Panc1 (cell line): ENCODE data around the gene ZBTB47. TPM values are rescaled to one million over a fixed set of nuclear protein-coding genes. Genes with fewer than 3 reads are reported as not detected.

Source experiments
- ATAC-seq: fragments of 200-7000 bp; cut with Tn5 transposase; 2 replicates; pipeline ENCODE4 v1.9.1; 2020; ENCODE audit warnings: mild to moderate bottlenecking, moderate library complexity
- BruUV-seq: library from RNA; stranded (reverse); fragments of 400-500 nt; replicated peaks from 2 replicates; lab custom pipeline; 2021; lab: Mats Ljungman, UMichigan
- CTCF ChIA-PET: fragments of 300-600 bp; sonication (Branson Sonifier 250); formaldehyde crosslinking; loops from one replicate; lab custom pipeline; 2022; ENCODE audit warnings: antibody characterized with exemption; lab: Charles Lee
- POLR2A ChIA-PET: fragments of 300-600 bp; sonication (Branson Sonifier 250); formaldehyde crosslinking; loops from one replicate; lab custom pipeline; 2022; ENCODE audit warnings: antibody characterized with exemption; lab: Charles Lee
- DNase-seq: peaks from one replicate; pipeline ENCODE4 v3.0.0-alpha.2; 2010; ENCODE audit warnings: low read depth, low spot score
- H3K27ac ChIP-seq: 2 replicates; pipeline ENCODE4 v1.5.1; 2011; ENCODE audit warnings: mild to moderate bottlenecking, low read length, inconsistent platforms
- H3K27me3 ChIP-seq: fragments of 200-500 bp; sonication (Bioruptor generic); 2 replicates; pipeline ENCODE4 v1.6.0; 2014; ENCODE audit warnings: low read length, inconsistent platforms; ENCODE audit not compliant: control insufficient read depth, insufficient read depth
- H3K36me3 ChIP-seq: fragments of 200-500 bp; sonication (Bioruptor generic); 2 replicates; pipeline ENCODE4 v1.5.1; 2014; ENCODE audit warnings: inconsistent platforms, mild to moderate bottlenecking, low read length, moderate library complexity; ENCODE audit not compliant: control insufficient read depth, insufficient read depth
- H3K4me1 ChIP-seq: 2 replicates; pipeline ENCODE4 v1.5.1; 2011; ENCODE audit warnings: inconsistent platforms, mild to moderate bottlenecking, low read length, moderate library complexity; ENCODE audit not compliant: control insufficient read depth, insufficient read depth
- H3K4me3 ChIP-seq, 2 experiments: 2 replicates each; pipeline ENCODE4 v1.5.1; 2011 to 2012; ENCODE audit warnings: low read depth in 2 of 2, low read length in 2 of 2, mild to moderate bottlenecking in 2 of 2, inconsistent platforms in 1 of 2, moderate library complexity in 1 of 2
- H3K9me3 ChIP-seq: fragments of 200-500 bp; sonication (Bioruptor generic); 2 replicates; pipeline ENCODE4 v1.5.1; 2014; ENCODE audit warnings: low read depth, mild to moderate bottlenecking, inconsistent platforms, low read length, moderate library complexity; ENCODE audit not compliant: control insufficient read depth, insufficient read depth
- CTCF ChIP-seq: fragments of 450-650 bp; IDR thresholded peaks from 2 replicates; pipeline ENCODE4 v1.5.1; 2017; ENCODE audit warnings: mild to moderate bottlenecking
- POLR2AphosphoS5 ChIP-seq: IDR thresholded peaks from 2 replicates; pipeline ENCODE4 v1.6.1; 2012; ENCODE audit warnings: mild to moderate bottlenecking, low read depth, low read length, moderate library complexity
- REST ChIP-seq, 2 experiments: IDR thresholded peaks; 2 replicates each; pipeline ENCODE4 v1.6.1; 2011 to 2012; ENCODE audit warnings: low read depth in 2 of 2, control low read depth in 1 of 2, low read length in 1 of 2, mild to moderate bottlenecking in 1 of 2, moderate library complexity in 1 of 2; ENCODE audit not compliant: insufficient read depth in 1 of 2
- SIN3A ChIP-seq: IDR thresholded peaks from 2 replicates; pipeline ENCODE4 v1.6.1; 2012; ENCODE audit warnings: low read depth, mild to moderate bottlenecking, low read length, moderate library complexity, borderline replicate concordance; ENCODE audit not compliant: insufficient read depth
- TCF7L2 ChIP-seq: IDR thresholded peaks from 2 replicates; pipeline ENCODE4 v1.6.1; 2011; ENCODE audit warnings: mild to moderate bottlenecking, low read depth, low read length, inconsistent platforms
- in situ Hi-C: cut with HindIII; loops from 2 replicates; pipeline ENCODE4 v1.10.0; 2016; ENCODE audit warnings: low sequenced_read_pairs, low pct_unique_long_range_greater_than_20kb
- intact Hi-C: fragments of 100-400 bp; cut with micrococcal nuclease; formaldehyde crosslinking; loops from one replicate; pipeline ENCODE4 v1.10.0; 2022; ENCODE audit not compliant: unreplicated experiment
- total RNA-seq: library from RNA; stranded (reverse); gene quantifications from one replicate; pipeline ENCODE4 v1.2.1, GENCODE V29; 2021; ENCODE audit not compliant: unreplicated experiment

ZBTB47 gene
- total RNA-seq, 1 experiment from 2014 or later, result 3.6 TPM

GRCh38 chr3:42662813-42663535, 9.5 kb downstream of the ZBTB47 start:
- POLR2A ChIA-PET, result no interaction called here
- DNase-seq, result no peak
- Histone ChIP-seq H3K9me3 (no peaks in the 10 kb centered on the region), H3K27me3 (no peaks in the 10 kb centered on the region), H3K27ac (no peak overlapping the region), H3K4me3 (no peak overlapping the region), H3K4me1 (no peaks in the 10 kb centered on the region), H3K36me3 (no peaks in the 10 kb centered on the region)
- in situ Hi-C loops, result no loop called here
- no peak for ATAC-seq
- no TSS peak for BruUV-seq
- intact Hi-C loops, result no loop called here
- no peak for TF ChIP-seq CTCF
- no peak for TF ChIP-seq REST (IDR thresholded peaks at IDR 0.05; ENCODE audit: insufficient read depth in 1 of 2, low read depth in 2 of 2, low read length in 1 of 2)
- TF ChIP-seq SIN3A, result no peak
- TF ChIP-seq POLR2AphosphoS5, result no peak
- no peak for TF ChIP-seq TCF7L2
- CTCF ChIA-PET, result no interaction called here

GRCh38 chr3:42663581-42664437, 10.3 kb downstream of the ZBTB47 start:
- no peak overlapping the region for H3K4me3 ChIP-seq
- in situ Hi-C loops, result no loop called here
- no peak for DNase-seq
- H3K4me1 ChIP-seq, result no peaks in the 10 kb centered on the region
- no peaks in the 10 kb centered on the region for H3K9me3 ChIP-seq
- intact Hi-C loops, result no loop called here
- ChIA-PET CTCF (no interaction called here), POLR2A (no interaction called here)
- H3K27me3 ChIP-seq, result no peaks in the 10 kb centered on the region
- no peak for ATAC-seq
- BruUV-seq, result no TSS peak
- no peaks in the 10 kb centered on the region for H3K36me3 ChIP-seq
- H3K27ac ChIP-seq, result no peak overlapping the region
- no peak for TF ChIP-seq POLR2AphosphoS5
- TF ChIP-seq REST (IDR thresholded peaks at IDR 0.05; ENCODE audit: insufficient read depth in 1 of 2, low read depth in 2 of 2, low read length in 1 of 2), result no peak
- no peak for TF ChIP-seq CTCF
- TF ChIP-seq SIN3A, result no peak
- no peak for TF ChIP-seq TCF7L2
